ENCODE results near the gene JADE1.

The JADE1 gene

DNA sequence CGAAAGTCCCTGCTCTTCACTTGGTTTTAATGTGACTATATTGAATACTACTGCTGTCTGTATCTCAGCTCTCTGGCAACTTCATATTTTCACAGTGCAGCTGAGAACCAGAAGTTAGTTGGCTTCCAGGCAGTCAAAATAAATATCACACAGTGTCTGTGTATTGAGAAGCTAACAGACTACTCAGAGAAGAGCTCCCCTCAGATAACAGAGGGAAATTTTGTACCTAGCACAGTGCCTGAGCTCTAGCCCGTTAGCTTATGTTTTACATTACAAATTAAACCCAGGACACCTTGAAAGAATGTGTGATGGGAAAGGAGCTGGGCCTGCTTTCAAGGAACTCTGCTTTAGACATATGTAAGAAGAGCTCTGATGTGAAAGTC is 22.7 kb downstream of the JADE1 start:
- in situ Hi-C loops (cut with HindIII; ENCODE audit: low pct_ligation_motif_present, low pct_unique_long_range_greater_than_20kb, low sequenced_read_pairs): no loop called here
- no peak for DNase-seq

DNA sequence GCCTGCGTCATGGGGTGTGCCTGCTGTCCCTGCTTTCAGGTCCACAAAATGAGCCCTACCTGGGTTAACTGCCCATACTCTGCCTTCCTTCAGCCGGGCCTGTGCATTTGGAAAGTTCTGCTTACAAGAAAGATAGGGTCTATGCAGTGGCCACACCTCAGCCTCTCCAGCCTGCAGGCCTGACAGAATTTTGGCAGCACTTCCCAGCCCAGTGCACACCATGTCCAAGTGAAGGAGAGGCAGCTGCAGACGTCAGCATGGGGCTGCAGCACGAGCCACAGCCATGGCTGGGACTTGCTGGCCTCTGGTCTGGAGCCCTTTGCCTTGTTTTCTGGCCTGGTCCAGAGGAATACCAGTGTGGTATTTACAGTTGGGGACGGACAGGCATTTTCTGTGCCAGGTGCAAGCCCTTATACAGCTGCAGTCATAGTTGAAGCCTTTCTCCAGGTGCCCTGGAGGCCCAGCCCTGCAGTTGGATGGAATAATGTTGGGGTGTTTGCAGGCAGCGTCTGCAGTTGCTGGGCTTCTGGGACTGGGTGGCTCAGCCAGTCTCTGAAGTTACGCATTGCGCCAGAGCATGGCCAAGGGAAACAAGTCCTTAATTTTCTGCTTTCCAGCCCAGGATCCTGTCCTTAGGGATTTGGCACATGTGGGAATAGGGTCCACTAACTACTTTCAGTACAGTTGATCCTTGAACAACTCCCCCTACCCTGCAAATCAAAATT is 26.2 kb downstream of the JADE1 start:
- in situ Hi-C loops (cut with HindIII; ENCODE audit: low pct_ligation_motif_present, low pct_unique_long_range_greater_than_20kb, low sequenced_read_pairs): no loop called here

DNA sequence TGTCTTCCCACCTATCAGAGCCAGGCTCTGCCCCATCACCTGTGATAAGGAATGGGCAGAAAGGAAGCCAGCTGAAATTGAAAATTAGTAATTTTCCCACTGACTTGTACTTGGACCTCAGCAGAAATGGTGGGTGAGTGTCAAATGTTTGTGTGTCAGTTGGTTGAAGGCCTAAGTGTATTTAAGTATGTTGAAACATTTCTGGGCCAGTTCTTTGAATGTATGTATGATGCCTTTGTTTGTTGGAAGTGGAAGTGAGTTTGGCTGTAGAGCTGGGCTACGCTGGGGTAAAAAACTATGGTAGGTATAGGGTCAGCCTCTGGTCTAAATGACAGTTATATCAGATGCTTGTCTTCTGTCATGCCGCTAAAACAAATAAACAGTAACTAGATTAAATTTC is 27.7 kb downstream of the JADE1 start:
- in situ Hi-C loops (cut with HindIII; ENCODE audit: low pct_ligation_motif_present, low pct_unique_long_range_greater_than_20kb, low sequenced_read_pairs): no loop called here
- no peak for DNase-seq

More for the DNA sequence above, 26.2 kb downstream of the JADE1 start:
- no peak for DNase-seq

DNA sequence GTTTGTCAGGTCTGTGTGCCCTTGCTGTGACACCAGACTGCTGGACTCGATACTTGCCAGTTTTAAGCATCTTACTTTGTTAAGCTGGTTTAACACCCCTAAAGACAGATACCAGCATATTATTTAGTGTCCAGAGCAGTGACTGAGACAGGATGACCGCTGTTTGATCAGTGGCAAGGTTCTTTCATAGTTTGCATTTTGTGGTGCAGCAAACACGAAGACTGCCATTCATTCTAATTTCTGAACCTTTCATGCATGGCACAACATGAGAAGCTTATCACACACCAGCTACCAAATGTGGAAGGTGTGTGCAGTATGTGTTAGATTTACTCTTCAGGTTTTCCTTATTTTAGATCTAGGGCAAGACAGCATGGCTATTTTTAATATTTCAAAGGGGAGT is 28.2 kb downstream of the JADE1 start:
- no peak for DNase-seq
- in situ Hi-C loops (cut with HindIII; ENCODE audit: low pct_ligation_motif_present, low pct_unique_long_range_greater_than_20kb, low sequenced_read_pairs): no loop called here

DNA sequence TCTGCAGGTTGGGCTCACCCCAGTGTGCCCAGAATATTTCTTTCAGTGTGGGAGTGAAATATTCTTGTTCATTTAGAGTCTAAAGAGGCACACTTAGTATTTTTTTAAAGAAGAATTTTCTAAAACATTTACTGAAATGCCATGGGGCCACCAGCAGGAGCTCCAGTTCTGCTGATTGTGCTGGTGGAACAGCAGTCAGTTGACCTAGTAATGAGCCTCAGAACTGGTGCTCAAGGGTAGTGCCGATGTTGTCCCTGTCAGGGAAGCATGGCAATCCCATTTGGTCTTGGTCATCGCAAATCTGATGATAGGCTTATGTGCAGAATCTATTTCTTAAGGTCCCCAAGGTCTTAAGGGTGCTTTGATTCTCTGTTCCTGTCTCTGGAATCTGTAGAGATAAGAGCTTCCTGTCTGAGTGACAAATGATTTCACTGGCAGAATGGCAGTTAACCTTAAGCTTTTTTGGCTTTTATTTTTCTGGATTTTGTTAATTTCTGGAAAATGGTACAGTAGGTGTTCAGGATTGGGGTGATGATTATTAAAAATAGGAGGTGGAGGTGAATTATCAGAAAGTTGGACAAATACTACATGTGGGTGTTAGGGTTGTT is 31.3 kb downstream of the JADE1 start:
- DNase-seq: no peak
- in situ Hi-C loops (cut with HindIII; ENCODE audit: low pct_ligation_motif_present, low pct_unique_long_range_greater_than_20kb, low sequenced_read_pairs): no loop called here

DNA sequence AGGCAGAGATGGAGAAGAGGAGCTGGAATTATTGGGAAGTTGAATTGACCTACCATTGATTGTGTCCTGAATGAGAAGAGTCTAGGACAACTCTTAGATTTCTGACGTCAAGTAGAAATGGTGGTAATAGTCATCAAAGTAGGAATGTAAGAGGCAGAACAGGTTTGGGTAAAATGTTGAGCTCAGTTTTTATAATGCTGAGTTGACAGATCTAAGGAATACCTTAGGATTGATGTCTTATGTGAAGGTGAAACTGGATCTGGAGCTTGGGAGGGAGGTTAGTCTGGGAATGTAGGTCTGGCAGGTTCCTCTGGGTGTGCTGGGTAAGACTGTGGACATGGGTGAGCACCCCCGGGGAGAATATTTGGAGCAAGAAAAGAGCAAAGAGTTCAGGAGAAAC is 31.9 kb downstream of the JADE1 start:
- in situ Hi-C loops (cut with HindIII; ENCODE audit: low pct_ligation_motif_present, low pct_unique_long_range_greater_than_20kb, low sequenced_read_pairs): no loop called here
- DNase-seq: no peak

DNA sequence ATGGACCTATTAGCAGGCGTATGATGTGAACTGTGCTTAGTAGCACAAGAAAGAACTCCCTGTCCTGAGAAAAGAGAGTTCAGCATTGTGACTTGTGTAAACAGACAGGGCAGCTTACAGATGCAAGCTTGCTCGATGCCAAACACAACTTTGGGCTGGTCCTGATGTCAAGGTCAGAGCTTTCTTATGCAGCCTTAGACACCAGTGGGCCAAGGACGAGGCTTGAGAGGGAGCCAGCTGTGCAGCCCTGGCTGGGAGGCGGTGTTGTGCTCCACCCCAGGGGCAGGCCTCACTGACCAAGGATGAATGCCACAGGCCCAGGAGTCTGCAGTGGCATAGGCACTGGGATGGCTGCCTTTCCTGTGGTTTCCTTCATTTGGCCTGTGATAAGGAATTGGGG is 35.4 kb downstream of the JADE1 start:
- in situ Hi-C loops (cut with HindIII; ENCODE audit: low pct_ligation_motif_present, low pct_unique_long_range_greater_than_20kb, low sequenced_read_pairs): no loop called here
- DNase-seq: no peak

DNA sequence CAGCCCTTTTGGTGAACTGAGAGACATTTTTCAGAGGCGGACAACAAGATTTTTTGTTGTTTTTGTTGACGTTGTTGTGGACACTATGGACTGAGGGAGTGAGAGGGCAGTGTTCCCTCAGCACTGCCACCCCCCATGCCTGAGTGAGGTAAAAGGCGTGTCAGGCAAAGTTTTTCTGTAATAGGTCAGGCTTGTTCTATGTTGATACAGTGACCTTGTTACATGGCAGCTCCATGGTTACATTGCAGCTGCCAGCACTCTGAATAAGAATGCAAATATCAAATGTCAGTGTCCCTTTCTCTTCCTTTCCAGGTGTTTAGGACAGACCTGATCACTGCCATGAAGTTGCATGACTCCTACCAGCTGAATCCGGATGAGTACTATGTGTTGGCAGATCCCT is 36.6 kb downstream of the JADE1 start:
- DNase-seq: no peak
- in situ Hi-C loops (cut with HindIII; ENCODE audit: low pct_ligation_motif_present, low pct_unique_long_range_greater_than_20kb, low sequenced_read_pairs): no loop called here

DNA sequence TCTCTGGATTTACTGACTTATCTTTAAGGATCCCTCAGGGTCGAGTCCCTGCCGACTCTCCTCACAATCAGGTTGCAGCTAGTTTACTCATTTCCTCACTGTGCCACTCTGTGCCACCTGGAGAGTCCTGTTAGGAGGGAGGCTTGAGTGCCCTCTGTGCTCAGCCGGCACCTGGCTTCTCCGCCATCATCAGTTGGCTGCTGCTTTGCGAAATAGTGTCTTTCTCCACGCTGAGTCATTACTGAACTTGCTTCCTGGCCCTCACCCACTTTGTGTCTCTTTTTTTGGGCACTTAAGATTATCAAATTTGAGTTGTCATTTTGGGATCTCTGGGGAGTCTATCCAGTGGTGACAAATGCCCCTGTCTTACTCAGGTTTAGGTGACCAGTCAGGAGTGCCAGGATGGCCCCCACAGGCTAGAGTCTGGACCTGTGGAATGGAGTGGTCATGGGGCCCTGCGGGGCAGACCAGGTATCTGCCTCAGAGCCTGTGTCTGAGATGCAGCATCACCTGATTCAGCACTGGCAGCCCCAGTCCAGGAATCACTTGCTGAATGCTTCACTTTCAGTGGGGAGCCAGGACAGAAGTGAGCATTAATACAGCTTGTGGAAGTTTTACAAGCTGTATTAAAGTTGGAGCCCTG is 37.7 kb downstream of the JADE1 start:
- DNase-seq: no peak
- in situ Hi-C loops (cut with HindIII; ENCODE audit: low pct_ligation_motif_present, low pct_unique_long_range_greater_than_20kb, low sequenced_read_pairs): no loop called here

DNA sequence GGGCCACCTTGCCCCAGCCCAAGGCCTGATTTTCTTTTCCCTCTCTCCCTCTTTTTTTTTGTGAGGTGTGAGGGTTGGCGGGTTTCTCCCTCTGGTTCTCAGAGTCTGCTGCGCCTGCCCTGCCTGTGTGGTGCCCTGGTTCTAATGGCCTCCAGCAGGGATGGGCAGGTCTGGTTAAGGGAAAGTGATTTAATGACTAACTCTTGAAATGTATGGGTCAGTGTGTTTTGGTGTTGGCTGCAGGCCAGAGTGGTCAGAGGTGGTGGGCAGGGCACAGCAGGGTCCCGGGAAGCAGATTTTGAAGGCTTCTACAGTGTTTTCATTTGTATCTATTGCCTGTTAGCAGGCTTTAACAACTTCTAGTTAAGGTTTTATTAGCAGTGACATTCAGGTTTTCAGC is 39.0 kb downstream of the JADE1 start:
- in situ Hi-C loops (cut with HindIII; ENCODE audit: low pct_ligation_motif_present, low pct_unique_long_range_greater_than_20kb, low sequenced_read_pairs): no loop called here
- no peak for DNase-seq

DNA sequence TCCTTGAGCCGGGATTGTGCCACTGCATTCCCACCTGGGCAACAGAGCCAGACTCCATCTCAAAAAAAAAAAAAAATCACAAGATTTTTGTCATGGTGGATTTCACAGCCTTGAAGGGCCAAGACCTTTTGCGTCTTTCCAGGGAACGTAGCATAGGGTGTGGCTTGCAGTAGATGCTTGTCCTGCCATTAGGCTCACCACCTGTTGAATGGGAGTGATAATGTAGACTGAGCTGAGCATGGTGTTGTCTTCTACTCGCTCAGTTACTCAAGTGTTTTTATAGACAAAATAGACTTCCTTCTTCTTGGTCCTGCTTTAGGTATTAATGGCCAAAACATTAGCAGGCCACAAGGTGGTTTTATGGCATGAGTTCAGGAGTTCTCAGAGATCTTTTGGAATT is 40.8 kb downstream of the JADE1 start:
- in situ Hi-C loops (cut with HindIII; ENCODE audit: low pct_ligation_motif_present, low pct_unique_long_range_greater_than_20kb, low sequenced_read_pairs): no loop called here
- DNase-seq: no peak

DNA sequence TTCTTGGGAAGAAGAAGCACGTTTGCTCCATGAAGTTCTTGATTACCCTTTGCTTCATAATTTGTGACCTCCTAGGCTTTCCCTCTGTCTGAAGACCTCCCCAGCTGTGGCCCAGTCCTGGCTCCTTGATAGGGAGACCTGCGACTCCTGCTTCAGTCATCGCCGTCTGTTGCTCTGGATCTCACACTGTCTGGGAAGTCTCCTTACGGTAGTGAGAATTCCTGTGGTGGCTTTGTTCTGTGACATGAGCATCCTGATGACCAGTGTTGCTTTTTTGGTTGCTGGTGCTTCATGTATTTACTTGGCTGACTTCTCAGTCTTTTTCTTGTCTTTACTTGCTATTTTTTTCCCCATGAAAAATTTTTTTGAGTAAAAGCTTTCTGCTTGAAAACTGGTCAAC is 44.2 kb downstream of the JADE1 start:
- no peak for DNase-seq
- in situ Hi-C loops (cut with HindIII; ENCODE audit: low pct_ligation_motif_present, low pct_unique_long_range_greater_than_20kb, low sequenced_read_pairs): no loop called here

DNA sequence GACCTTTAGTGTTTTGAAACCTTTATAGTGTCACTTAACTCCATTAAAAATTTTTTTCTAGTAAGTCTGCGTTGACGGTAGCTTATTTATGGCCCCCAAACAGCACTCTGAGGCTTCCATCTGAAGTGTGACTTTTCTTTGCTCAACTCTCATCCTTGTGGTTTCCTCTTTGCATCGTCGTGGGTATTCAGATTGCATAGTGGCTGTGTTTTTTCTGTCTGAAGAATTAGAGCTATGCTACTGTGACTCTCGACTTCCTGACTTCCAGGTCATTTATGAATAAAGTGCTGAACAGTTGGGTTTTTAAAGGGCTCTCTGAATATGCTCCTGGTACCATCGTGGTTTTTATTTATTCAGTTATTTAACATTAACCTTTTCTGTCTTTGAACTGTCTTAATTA is 44.9 kb downstream of the JADE1 start:
- no peak for DNase-seq
- in situ Hi-C loops (cut with HindIII; ENCODE audit: low pct_ligation_motif_present, low pct_unique_long_range_greater_than_20kb, low sequenced_read_pairs): no loop called here

DNA sequence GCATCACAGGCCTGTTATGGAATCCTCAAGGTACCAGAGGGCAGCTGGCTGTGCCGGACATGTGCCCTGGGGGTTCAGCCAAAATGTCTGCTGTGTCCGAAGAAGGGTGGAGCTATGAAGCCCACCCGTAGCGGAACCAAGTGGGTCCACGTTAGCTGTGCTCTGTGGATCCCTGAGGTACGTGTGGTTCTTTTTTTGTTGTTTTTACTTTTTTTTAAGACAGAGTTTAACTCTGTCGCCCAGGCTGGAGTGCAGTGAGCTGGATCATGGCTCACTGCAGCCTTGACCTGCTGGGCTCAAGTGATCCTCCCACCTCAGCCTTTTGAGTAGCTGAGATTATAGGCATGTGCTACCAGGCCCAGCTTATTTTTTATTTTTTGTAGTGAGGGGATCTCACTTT is 46.1 kb downstream of the JADE1 start:
- in situ Hi-C loops (cut with HindIII; ENCODE audit: low pct_ligation_motif_present, low pct_unique_long_range_greater_than_20kb, low sequenced_read_pairs): no loop called here
- DNase-seq: no peak

DNA sequence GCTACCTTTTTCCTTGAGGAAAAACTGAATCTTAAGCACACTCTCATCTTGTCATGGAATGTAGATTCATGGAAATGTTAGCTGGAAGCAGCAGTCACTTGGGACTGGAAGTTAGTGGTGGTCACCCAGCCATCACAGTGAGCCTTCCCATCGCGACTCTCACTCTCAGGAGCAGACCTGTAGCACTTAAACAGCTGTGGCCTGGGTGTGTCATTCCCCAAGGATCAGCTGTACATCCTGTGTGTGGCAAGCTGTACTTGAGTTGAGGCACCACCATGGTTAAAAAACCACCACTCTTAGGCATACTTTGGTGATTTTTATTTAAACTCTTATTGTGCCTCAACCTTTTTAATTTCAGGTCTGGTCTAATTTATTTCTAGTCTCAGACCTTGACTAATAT is 46.7 kb downstream of the JADE1 start:
- in situ Hi-C loops (cut with HindIII; ENCODE audit: low pct_ligation_motif_present, low pct_unique_long_range_greater_than_20kb, low sequenced_read_pairs): no loop called here

DNA sequence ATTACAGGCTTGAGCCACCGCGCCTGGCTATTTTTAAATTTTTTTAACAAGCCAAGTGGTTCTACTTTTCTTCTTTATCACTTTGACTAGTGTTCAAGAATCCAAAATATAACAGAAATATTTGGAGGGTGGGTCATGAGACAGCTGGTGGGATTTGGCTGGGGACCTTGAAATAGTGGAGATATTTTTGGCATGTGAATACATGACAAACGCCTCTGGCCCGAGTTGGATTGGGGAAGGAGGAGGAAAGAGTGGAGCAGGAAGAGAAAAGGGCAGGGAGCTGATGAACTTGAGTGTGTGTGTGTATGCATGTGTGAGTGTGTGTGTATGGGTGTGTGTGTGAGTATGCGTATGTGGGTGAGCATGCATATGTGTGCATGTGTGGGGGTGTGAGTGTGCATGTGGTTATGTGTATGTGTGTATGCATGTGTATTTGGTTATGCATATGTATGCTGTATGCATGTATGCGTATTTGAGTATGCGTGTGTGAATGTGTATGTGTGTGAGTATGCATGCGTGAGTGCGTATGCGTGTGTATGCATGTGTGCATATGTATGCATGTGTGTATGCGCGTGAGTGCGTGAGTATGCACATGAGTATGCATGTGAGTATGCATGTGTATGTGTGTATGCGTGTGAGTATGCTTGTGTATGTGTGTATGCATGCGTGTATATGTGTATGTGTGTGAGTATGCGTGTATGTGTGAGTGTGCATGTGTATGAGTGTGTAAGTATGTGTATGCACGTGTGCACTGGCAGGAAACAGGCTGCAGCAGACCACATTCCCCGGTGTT is 49.6 kb downstream of the JADE1 start:
- DNase-seq: no peak
- in situ Hi-C loops (cut with HindIII; ENCODE audit: low pct_ligation_motif_present, low pct_unique_long_range_greater_than_20kb, low sequenced_read_pairs): no loop called here

More for the DNA sequence above, 46.7 kb downstream of the JADE1 start:
- no peak for DNase-seq

DNA sequence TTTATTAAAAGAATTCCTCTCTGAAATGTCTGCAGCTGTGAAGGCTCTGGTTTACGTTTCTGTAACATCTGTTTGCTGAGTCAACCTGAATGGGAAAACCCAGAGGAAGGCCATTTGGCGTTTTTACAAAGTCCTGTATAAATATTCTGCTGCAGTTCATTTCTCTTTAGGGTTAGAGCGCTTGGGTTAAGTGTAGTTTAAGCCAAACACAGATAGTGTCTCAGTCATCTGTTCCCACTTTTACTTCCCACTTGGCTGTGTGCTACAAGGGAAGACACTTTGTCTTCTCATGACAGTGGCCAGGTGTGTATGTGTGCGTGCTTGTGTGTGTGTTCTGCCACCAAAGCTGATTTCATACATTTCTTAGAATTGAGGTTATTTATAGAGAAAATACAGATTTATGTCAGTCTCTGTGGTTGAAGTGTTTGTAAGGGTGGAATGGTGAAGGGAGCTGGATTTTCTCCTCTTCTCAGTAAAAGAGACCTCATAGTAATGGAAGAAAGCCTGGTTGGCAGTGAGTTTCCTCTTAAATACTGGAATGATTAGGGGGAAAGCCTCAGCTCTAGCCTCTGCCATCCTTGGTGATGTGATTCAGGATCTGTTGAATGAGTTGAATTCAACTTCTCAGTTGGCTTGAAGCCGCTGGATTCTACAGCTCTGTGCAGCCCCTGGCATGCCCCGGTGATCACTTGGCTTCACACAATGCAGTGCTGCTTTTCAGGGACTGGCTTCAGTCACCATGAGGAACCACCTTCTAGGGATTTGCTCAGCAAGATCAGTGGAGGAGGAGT is 50.6 kb downstream of the JADE1 start:
- DNase-seq: no peak
- in situ Hi-C loops (cut with HindIII; ENCODE audit: low pct_ligation_motif_present, low pct_unique_long_range_greater_than_20kb, low sequenced_read_pairs): no loop called here

DNA sequence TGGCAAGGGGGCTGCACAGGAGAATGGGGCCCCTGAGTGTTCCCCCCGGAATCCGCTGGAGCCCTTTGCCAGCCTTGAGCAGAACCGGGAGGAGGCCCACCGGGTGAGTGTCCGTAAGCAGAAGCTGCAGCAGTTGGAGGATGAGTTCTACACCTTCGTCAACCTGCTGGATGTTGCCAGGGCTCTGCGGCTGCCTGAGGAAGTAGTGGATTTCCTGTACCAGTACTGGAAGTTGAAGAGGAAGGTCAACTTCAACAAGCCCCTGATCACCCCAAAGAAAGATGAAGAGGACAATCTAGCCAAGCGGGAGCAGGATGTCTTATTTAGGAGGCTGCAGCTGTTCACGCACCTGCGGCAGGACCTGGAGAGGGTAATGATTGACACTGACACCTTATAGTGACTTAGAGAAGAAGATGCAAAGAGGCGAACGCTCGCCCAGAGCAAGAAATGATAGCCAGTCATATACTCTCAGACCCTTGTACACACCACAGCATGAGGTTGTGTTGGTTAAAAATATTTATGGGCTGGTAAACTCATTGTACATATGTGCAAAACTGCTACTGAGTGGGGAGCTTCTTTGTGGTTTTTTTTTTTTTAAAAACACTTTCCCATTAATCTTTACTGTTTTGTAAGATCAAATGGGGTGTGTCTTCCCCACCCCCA is 52.5 kb downstream of the JADE1 start:
- in situ Hi-C loops (cut with HindIII; ENCODE audit: low pct_ligation_motif_present, low pct_unique_long_range_greater_than_20kb, low sequenced_read_pairs): no loop called here
- no peak for DNase-seq

Data from ACHN (cell line).